Measurements from ENCODE around the gene C19orf53.

- TF ChIP-seq CTCF (IDR thresholded peaks at IDR 0.05) (no peak), POLR2A (IDR thresholded peaks at IDR 0.05) (no peak)
Measured at GRCh38 chr19:13741893-13742292, 32.4 kb upstream of the C19orf53 start.

All from Peyer's patch (tissue), 4 donors.